ENCODE data around the gene PLA1A.

DNA sequence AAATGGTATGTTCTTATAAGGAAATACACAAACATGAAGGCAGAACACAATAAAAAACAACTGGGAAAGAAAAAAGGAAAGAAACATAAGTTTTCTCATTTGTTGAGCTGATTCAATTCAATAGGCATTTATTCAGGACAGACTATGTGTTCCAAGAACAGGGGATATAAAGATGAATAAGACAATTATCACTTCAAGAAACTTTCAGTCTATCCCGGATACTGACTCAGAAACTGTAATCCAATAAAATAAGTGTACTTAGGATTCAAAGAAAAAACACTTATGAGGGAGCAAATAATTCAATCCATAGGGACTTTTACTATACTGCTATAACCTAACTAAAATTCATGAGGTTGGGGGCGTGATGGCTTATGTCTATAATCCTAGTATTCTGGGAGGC is 66.2 kb downstream of the PLA1A start:
- TF ChIP-seq SIN3A (IDR thresholded peaks at IDR 0.05; ENCODE audit: borderline replicate concordance, insufficient read depth, low read length) = no peak
- no peak for TF ChIP-seq TAF1 (IDR thresholded peaks at IDR 0.05; ENCODE audit: borderline replicate concordance, insufficient read depth, low read length)
- TF ChIP-seq POLR2AphosphoS5 (IDR thresholded peaks at IDR 0.05; ENCODE audit: low read depth, low read length) = no peak
- TF ChIP-seq, protein P1, sequence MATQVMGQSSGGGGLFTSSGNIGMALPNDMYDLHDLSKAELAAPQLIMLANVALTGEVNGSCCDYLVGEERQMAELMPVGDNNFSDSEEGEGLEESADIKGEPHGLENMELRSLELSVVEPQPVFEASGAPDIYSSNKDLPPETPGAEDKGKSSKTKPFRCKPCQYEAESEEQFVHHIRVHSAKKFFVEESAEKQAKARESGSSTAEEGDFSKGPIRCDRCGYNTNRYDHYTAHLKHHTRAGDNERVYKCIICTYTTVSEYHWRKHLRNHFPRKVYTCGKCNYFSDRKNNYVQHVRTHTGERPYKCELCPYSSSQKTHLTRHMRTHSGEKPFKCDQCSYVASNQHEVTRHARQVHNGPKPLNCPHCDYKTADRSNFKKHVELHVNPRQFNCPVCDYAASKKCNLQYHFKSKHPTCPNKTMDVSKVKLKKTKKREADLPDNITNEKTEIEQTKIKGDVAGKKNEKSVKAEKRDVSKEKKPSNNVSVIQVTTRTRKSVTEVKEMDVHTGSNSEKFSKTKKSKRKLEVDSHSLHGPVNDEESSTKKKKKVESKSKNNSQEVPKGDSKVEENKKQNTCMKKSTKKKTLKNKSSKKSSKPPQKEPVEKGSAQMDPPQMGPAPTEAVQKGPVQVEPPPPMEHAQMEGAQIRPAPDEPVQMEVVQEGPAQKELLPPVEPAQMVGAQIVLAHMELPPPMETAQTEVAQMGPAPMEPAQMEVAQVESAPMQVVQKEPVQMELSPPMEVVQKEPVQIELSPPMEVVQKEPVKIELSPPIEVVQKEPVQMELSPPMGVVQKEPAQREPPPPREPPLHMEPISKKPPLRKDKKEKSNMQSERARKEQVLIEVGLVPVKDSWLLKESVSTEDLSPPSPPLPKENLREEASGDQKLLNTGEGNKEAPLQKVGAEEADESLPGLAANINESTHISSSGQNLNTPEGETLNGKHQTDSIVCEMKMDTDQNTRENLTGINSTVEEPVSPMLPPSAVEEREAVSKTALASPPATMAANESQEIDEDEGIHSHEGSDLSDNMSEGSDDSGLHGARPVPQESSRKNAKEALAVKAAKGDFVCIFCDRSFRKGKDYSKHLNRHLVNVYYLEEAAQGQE (IDR thresholded peaks at IDR 0.05; ENCODE audit: insufficient read depth in 1 of 2, low read depth in 2 of 2, low read length in 2 of 2) = no peak
- no peak for TF ChIP-seq FOXP2 (optimal IDR thresholded peaks at IDR 0.05; ENCODE audit: borderline replicate concordance, extremely low read depth, extremely low read length, insufficient read depth)
